HepG2 (cell line): ENCODE data around the gene HID1. TPM values are rescaled to one million over a fixed set of nuclear protein-coding genes. Genes with fewer than 3 reads are reported as not detected.

Experiments
- ATAC-seq: fragments of 200-7000 bp; cut with Tn5 transposase; 3 replicates; pipeline ENCODE4 v1.9.1; 2020; ENCODE audit warnings: mild to moderate bottlenecking, moderate library complexity
- BruUV-seq: library from RNA; stranded (reverse); fragments of 400-500 nt; replicated peaks from 2 replicates; lab custom pipeline; 2021; lab: Mats Ljungman, UMichigan
- CTCF ChIA-PET: fragments of 300-600 bp; formaldehyde crosslinking; extraction: SDS; loops from one replicate; lab custom pipeline; 2021; ENCODE audit warnings: low total read pairs, inconsistent platforms, low intra/inter-chr PET ratio; lab: Yijun Ruan, JAX
- POLR2A ChIA-PET: fragments of 350-600 bp; sonication (Branson Sonifier 250); formaldehyde crosslinking; loops from one replicate; lab custom pipeline; 2020; ENCODE audit warnings: antibody characterized with exemption, inconsistent platforms; lab: Yijun Ruan, JAX
- DNase-seq: peaks from one replicate; pipeline ENCODE4 v3.0.0-alpha.2; 2015; ENCODE audit warnings: low spot score
- FAIRE-seq: peaks from 3 replicates; lab custom pipeline; 2011; peaks lifted over from hg19 to GRCh38; lab: Jason Lieb, UNC
- H2AFZ ChIP-seq: one replicate; pipeline ENCODE4 v1.6.1; 2011; ENCODE audit warnings: low read length, inconsistent platforms
- H3K27ac ChIP-seq: fragments of 300-600 bp; 3 replicates; pipeline ENCODE4 v1.8.0; 2011; ENCODE audit warnings: mixed run types, mild to moderate bottlenecking, mixed read lengths, low read length, inconsistent platforms; ENCODE audit not compliant: insufficient read depth; ENCODE audit errors: extremely low read length
- H3K27me3 ChIP-seq, 2 experiments: fragments of 200-600 bp in 1 of 2; 2 replicates in 1 of 2; 3 replicates in 1 of 2; pipeline versions ENCODE4 v1.6.0 to v1.8.0; 2011; ENCODE audit warnings: low read length in 2 of 2, mild to moderate bottlenecking in 2 of 2, moderate library complexity in 2 of 2, inconsistent platforms in 1 of 2; ENCODE audit not compliant: insufficient read depth in 2 of 2, control insufficient read depth in 1 of 2
- H3K36me3 ChIP-seq, 2 experiments: fragments of 200-600 bp in 1 of 2; replicated peaks in 1 of 2; 2 replicates in 1 of 2; 3 replicates in 1 of 2; pipeline versions ENCODE4 v1.5.1 to v1.8.0; 2011; ENCODE audit warnings: low read length in 2 of 2, inconsistent platforms in 1 of 2; ENCODE audit not compliant: insufficient read depth in 2 of 2, control insufficient read depth in 1 of 2
- H3K4me1 ChIP-seq: 2 replicates; pipeline ENCODE4 v1.5.1; 2012; ENCODE audit warnings: low read length, inconsistent platforms; ENCODE audit not compliant: insufficient read depth
- H3K4me2 ChIP-seq: 2 replicates; pipeline ENCODE4 v1.6.0; 2011; ENCODE audit warnings: low read depth, low read length, inconsistent platforms
- H3K4me3 ChIP-seq, 3 experiments: fragments of 200-600 bp in 1 of 3; sonication (generic), shearing (Covaris generic) in 1 of 3; replicated peaks in 1 of 3; 2 replicates each; pipeline ENCODE4 v1.5.1; 2011 to 2016; ENCODE audit warnings: low read length in 3 of 3, inconsistent platforms in 2 of 3, low read depth in 2 of 3, mild to moderate bottlenecking in 2 of 3, control low read depth in 1 of 3, mixed read lengths in 1 of 3; ENCODE audit not compliant: insufficient read depth in 1 of 3
- H3K79me2 ChIP-seq: one replicate; pipeline ENCODE4 v1.6.1; 2011; ENCODE audit warnings: low read length, inconsistent platforms; ENCODE audit not compliant: insufficient read depth
- H3K9ac ChIP-seq: 2 replicates; pipeline ENCODE4 v1.6.0; 2011; ENCODE audit warnings: mild to moderate bottlenecking, low read depth, low read length, inconsistent platforms; ENCODE audit not compliant: insufficient read depth
- H3K9me3 ChIP-seq: 2 replicates; pipeline ENCODE4 v1.5.1; 2012; ENCODE audit warnings: mild to moderate bottlenecking, low read length
- H4K20me1 ChIP-seq: 2 replicates; pipeline ENCODE4 v1.6.0; 2011; ENCODE audit warnings: inconsistent platforms, mild to moderate bottlenecking, low read length, moderate library complexity; ENCODE audit not compliant: insufficient read depth
- ASH2L ChIP-seq: fragments of 300-600, 200-600 bp; sonication (generic); IDR thresholded peaks from 2 replicates; pipeline ENCODE4 v1.7.0; 2017; ENCODE audit warnings: low read depth, mild to moderate bottlenecking, moderate library complexity, mixed read lengths, low read length; ENCODE audit not compliant: insufficient read length
- JARID2 ChIP-seq: sonication (generic); formaldehyde crosslinking; IDR thresholded peaks from 2 replicates; pipeline ENCODE4 v1.8.1; 2023; ENCODE audit warnings: missing genetic modification reagents, inconsistent platforms; ENCODE audit not compliant: insufficient replicate concordance
- JUNB ChIP-seq: sonication (generic); formaldehyde crosslinking; IDR thresholded peaks from 2 replicates; pipeline ENCODE4 v1.8.0; 2022; ENCODE audit warnings: missing genetic modification reagents, mild to moderate bottlenecking, borderline replicate concordance
- KLF6 ChIP-seq: IDR thresholded peaks from 2 replicates; pipeline ENCODE4 v1.8.0; 2016; ENCODE audit warnings: missing biosample characterization, missing genetic modification reagents
- NR2F6 ChIP-seq, 2 experiments: IDR thresholded peaks; 2 replicates each; pipeline ENCODE4 v1.6.1; 2016; ENCODE audit warnings: antibody characterized with exemption in 1 of 2, mild to moderate bottlenecking in 1 of 2
- POLR2AphosphoS5 ChIP-seq: IDR thresholded peaks from 2 replicates; pipeline ENCODE4 v1.6.1; 2012; ENCODE audit warnings: low read depth, low read length
- ZNF253 ChIP-seq: sonication (generic); formaldehyde crosslinking; IDR thresholded peaks from 2 replicates; pipeline ENCODE4 v1.8.0; 2022; ENCODE audit warnings: mild to moderate bottlenecking, missing genetic modification reagents, borderline replicate concordance
- ZNF512 ChIP-seq: sonication (generic); formaldehyde crosslinking; IDR thresholded peaks from 2 replicates; pipeline ENCODE4 v1.4.0; 2020; ENCODE audit warnings: mild to moderate bottlenecking, missing genetic modification reagents
- ZNF580 ChIP-seq: IDR thresholded peaks from 2 replicates; pipeline ENCODE4 v1.6.1; 2016; ENCODE audit warnings: low read depth, borderline replicate concordance
- ZNF670 ChIP-seq: sonication (generic); formaldehyde crosslinking; IDR thresholded peaks from 2 replicates; pipeline ENCODE4 v1.8.0; 2022; ENCODE audit warnings: mild to moderate bottlenecking, missing genetic modification reagents, borderline replicate concordance
- ZNF768 ChIP-seq: sonication (generic); formaldehyde crosslinking; IDR thresholded peaks from 2 replicates; pipeline ENCODE4 v1.4.0; 2020; ENCODE audit warnings: missing genetic modification reagents
- WGBS: methylation state at CpG from one replicate; pipeline ENCODE4 v1.1.6; 2017; ENCODE audit warnings: low lambda C conversion rate; 5-methylcytosine and 5-hydroxymethylcytosine counted together
- in situ Hi-C: cut with HindIII; loops from 2 replicates; pipeline ENCODE4 v1.10.0; 2017; ENCODE audit warnings: low pct_unique_long_range_greater_than_20kb; ENCODE audit not compliant: extremely low pct_ligation_motif_present
- intact Hi-C: fragments of 100-400 bp; cut with micrococcal nuclease; formaldehyde crosslinking; loops from one replicate; pipeline ENCODE4 v1.10.0; 2022; ENCODE audit not compliant: unreplicated experiment
- polyA plus RNA-seq, 8 experiments: library from polyadenylated mRNA; depleted of rRNA in 3 of 8; stranded (reverse) in 7 of 8; unstranded in 1 of 8; fragments of >200 nt; fragmentation: Illumina TruSeq in 4 of 8; extraction: Trizol in 4 of 8; gene quantifications; 2 replicates each; pipeline versions ENCODE4 v1.2.1 to v1.2.3, GENCODE V29; 2011 to 2016; ENCODE audit warnings: low read depth in 4 of 8, missing spikeins in 1 of 8, mixed read lengths in 1 of 8; ENCODE audit not compliant: insufficient read depth in 1 of 8
- total RNA-seq, 5 experiments: library from RNA; depleted of rRNA; stranded (reverse); fragments of >200 nt; fragmentation: Illumina TruSeq; extraction: Trizol; gene quantifications; 2 replicates each; pipeline ENCODE4 v1.2.3, GENCODE V29; 2016; ENCODE audit warnings: low read depth in 1 of 5
- TF ChIP-seq, protein P1 (sequence below): sonication (generic); formaldehyde crosslinking; IDR thresholded peaks from 2 replicates; pipeline ENCODE4 v1.4.0; 2020; ENCODE audit warnings: missing genetic modification reagents
- TF ChIP-seq, protein P2 (sequence below): sonication (generic); formaldehyde crosslinking; conservative IDR thresholded peaks from 2 replicates; pipeline ENCODE4 v1.4.0; 2020; ENCODE audit warnings: missing genetic modification reagents

Gene HID1
- total and polyA plus RNA-seq, 2 of the 13 experiments (the other 11 are each of a cell fraction or from before 2014, with no cell fraction given), result 2.1 to 10.6 TPM

DNA sequence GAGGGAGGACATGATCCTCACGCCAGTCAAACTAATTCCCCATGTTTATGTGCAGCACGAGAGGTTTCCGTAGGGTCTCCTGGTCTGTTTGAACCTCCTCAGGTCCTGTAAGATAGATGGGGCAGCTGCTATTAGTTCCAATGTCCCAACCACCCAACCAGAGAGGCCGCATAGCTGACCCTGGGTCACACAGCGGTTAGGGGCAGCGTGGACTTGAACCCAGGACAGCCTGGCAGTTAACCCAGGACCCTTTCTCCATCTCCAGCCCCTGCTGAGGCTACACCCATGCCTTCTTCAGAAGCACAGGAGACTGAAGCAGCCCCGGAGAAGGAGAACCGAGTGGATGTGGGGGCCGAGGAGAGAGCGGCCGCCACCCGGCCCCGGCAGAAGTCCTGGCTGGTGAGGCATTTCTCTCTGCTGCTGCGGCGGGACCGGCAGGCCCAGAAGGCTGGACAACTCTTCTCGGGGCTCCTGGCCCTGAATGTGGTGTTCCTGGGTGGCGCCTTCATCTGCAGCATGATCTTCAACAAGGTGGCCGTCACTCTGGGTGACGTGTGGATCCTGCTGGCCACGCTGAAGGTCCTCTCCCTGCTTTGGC lies 31.3 kb downstream of the HID1 start:
- 30% methylated on average over 13 of the region's 21 CpGs for WGBS
- Histone ChIP-seq H3K4me2 (no peak overlapping the region), H3K4me3 (no peak overlapping the region), H3K4me1 (no peaks in the 10 kb centered on the region), H2AFZ (no peak overlapping the region), H3K79me2 (no peaks in the 10 kb centered on the region), H3K36me3 (no peaks in the 10 kb centered on the region), H4K20me1 (no peaks in the 10 kb centered on the region), H3K9me3 (no peaks in the 10 kb centered on the region), H3K9ac (no peak overlapping the region), H3K27me3 (peaks cover 24 to 79% of the 10 kb centered on the region in 2 experiments), H3K27ac (no peak overlapping the region)
- TF ChIP-seq JUNB (CRISPR knock-in tag) (no peak), ZNF768 (peak; percentile 93), KLF6 (CRISPR knock-in tag) (no peak)
- TF ChIP-seq, protein P1, sequence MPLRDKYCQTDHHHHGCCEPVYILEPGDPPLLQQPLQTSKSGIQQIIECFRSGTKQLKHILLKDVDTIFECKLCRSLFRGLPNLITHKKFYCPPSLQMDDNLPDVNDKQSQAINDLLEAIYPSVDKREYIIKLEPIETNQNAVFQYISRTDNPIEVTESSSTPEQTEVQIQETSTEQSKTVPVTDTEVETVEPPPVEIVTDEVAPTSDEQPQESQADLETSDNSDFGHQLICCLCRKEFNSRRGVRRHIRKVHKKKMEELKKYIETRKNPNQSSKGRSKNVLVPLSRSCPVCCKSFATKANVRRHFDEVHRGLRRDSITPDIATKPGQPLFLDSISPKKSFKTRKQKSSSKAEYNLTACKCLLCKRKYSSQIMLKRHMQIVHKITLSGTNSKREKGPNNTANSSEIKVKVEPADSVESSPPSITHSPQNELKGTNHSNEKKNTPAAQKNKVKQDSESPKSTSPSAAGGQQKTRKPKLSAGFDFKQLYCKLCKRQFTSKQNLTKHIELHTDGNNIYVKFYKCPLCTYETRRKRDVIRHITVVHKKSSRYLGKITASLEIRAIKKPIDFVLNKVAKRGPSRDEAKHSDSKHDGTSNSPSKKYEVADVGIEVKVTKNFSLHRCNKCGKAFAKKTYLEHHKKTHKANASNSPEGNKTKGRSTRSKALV (CRISPR knock-in tag), result no peak
- ChIA-PET POLR2A (no interaction called here), CTCF (no interaction called here)
- DNase-seq, result no peak
- intact Hi-C loops, result no loop called here
- FAIRE-seq, result no peak
- BruUV-seq, result no TSS peak
- in situ Hi-C loops, result no loop called here
- ATAC-seq, result no peak

- no peaks in the 10 kb centered on the region for H3K36me3 ChIP-seq
- ATAC-seq (no peak), FAIRE-seq (no peak), DNase-seq (no peak)
- no peak overlapping the region for H3K9ac ChIP-seq
- in situ Hi-C loops, result no loop called here
- intact Hi-C loops, result no loop called here
- H4K20me1 ChIP-seq, result no peaks in the 10 kb centered on the region
- H3K79me2 ChIP-seq, result no peaks in the 10 kb centered on the region
- H3K9me3 ChIP-seq, result no peaks in the 10 kb centered on the region
- H3K27me3 ChIP-seq, result peaks cover 25 to 88% of the 10 kb centered on the region in 2 experiments
- H2AFZ ChIP-seq, result no peak overlapping the region
- no peak overlapping the region for H3K4me3 ChIP-seq
- no peak overlapping the region for H3K27ac ChIP-seq
- WGBS, result 16% methylated on average over 8 of the region's 8 CpGs
- H3K4me2 ChIP-seq, result no peak overlapping the region
- CTCF ChIA-PET, result no interaction called here
- no TSS peak for BruUV-seq
- H3K4me1 ChIP-seq, result no peaks in the 10 kb centered on the region
- POLR2A ChIA-PET, result interaction anchor here (0.7 kb wide), 1 partner anchor 73 kb away, joined by 3 read pairs; no protein-coding TSS in a partner anchor
- no peak for TF ChIP-seq NR2F6 (IDR thresholded peaks at IDR 0.05)
- TF ChIP-seq NR2F6 (CRISPR knock-in tag; IDR thresholded peaks at IDR 0.05), result no peak
- TF ChIP-seq, protein P2, sequence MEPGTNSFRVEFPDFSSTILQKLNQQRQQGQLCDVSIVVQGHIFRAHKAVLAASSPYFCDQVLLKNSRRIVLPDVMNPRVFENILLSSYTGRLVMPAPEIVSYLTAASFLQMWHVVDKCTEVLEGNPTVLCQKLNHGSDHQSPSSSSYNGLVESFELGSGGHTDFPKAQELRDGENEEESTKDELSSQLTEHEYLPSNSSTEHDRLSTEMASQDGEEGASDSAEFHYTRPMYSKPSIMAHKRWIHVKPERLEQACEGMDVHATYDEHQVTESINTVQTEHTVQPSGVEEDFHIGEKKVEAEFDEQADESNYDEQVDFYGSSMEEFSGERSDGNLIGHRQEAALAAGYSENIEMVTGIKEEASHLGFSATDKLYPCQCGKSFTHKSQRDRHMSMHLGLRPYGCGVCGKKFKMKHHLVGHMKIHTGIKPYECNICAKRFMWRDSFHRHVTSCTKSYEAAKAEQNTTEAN (CRISPR knock-in tag), result no peak
- TF ChIP-seq ZNF580 (CRISPR knock-in tag), result no peak
- no peak for TF ChIP-seq POLR2AphosphoS5
- TF ChIP-seq ASH2L, result no peak
- no peak for TF ChIP-seq JARID2 (CRISPR knock-in tag)
- TF ChIP-seq ZNF512 (CRISPR knock-in tag), result no peak
- TF ChIP-seq ZNF670 (CRISPR knock-in tag), result no peak
- TF ChIP-seq ZNF253 (CRISPR knock-in tag), result no peak
These were observed 33.0 kb downstream of the HID1 start for GRCh38 chr17:74939534-74939933.
